Effector memory CD4-positive, alpha-beta T cell (primary cell): ENCODE results near the gene NCBP2L.

ENCODE experiments used
- DNase-seq, 3 donors: peaks; one replicate each; pipeline ENCODE4 v3.0.0-alpha.2; 2020
- H3K27ac ChIP-seq: 2 replicates; pipeline ENCODE4 v1.7.0; 2013; ENCODE audit warnings: mild to moderate bottlenecking, low read length, moderate library complexity; ENCODE audit not compliant: insufficient read depth, poor library complexity, severe bottlenecking
- H3K27me3 ChIP-seq: replicated peaks from 2 replicates; pipeline ENCODE4 v1.7.0; 2013; ENCODE audit warnings: mild to moderate bottlenecking, low read length; ENCODE audit not compliant: insufficient read depth, control insufficient read depth, poor library complexity, severe bottlenecking
- H3K36me3 ChIP-seq: 2 replicates; pipeline ENCODE4 v1.7.0; 2013; ENCODE audit warnings: mild to moderate bottlenecking, low read length, moderate library complexity; ENCODE audit not compliant: control insufficient read depth, insufficient read depth
- H3K4me1 ChIP-seq: 2 replicates; pipeline ENCODE4 v1.7.0; 2013; ENCODE audit warnings: low read length, mild to moderate bottlenecking; ENCODE audit not compliant: control insufficient read depth, insufficient read depth, poor library complexity, severe bottlenecking
- H3K4me3 ChIP-seq: 2 replicates; pipeline ENCODE4 v1.7.0; 2013; ENCODE audit warnings: low read length, low read depth, mild to moderate bottlenecking; ENCODE audit not compliant: insufficient read depth, poor library complexity, severe bottlenecking
- H3K9me3 ChIP-seq: 2 replicates; pipeline ENCODE4 v1.7.0; 2013; ENCODE audit warnings: mild to moderate bottlenecking, low read length, moderate library complexity; ENCODE audit not compliant: control insufficient read depth

The NCBP2L gene

DNA sequence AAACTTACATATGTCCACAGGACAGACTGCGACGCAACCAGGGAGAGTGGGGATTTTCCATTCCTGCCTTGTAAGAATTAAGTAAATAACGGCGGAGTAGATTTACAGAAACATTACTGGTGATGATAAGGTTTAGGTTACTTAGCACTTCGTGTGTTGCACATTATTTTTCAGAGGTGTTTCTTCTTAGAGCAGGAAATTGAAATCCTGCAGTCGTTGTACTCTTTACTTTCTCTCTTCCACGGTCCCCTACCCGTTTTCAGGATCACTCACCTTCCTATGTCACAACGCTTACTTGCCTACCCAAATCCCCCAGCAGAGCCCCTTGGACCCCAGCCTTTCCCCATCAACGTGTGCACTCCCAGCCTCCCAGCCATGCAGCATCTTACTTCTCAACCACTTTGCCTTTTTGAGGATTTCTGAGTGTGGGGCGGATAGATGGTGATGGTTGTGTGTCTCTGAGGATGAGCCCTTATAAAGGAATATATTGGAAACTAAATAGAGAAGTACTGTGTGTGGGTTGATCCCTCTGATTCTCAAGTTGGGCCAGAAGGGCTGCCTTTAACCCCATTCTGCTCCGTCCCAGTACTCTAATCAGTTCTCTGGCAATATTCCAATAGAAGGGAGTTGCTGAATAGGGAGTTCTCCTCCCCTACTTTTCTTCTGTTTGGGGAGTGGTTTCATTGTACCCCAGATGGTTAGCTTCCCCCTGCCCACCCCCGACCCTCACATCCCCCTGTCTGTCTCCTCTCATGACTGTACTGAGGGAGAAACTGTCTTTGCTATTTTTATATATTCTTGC lies 49.7 kb downstream of the NCBP2L start:
- Histone ChIP-seq H3K27ac (peak overlapping the region; percentile 66), H3K36me3 (no peaks in the 10 kb centered on the region), H3K27me3 (no peaks in the 10 kb centered on the region), H3K4me3 (peak overlapping the region; percentile 56), H3K4me1 (no peaks in the 10 kb centered on the region), H3K9me3 (no peaks in the 10 kb centered on the region)
- no peak for DNase-seq

- DNase-seq: no peak
- no peaks in the 10 kb centered on the region for H3K9me3 ChIP-seq
- H3K27me3 ChIP-seq: no peaks in the 10 kb centered on the region
- H3K27ac ChIP-seq: no peak overlapping the region
- no peaks in the 10 kb centered on the region for H3K36me3 ChIP-seq
- H3K4me3 ChIP-seq: no peak overlapping the region
- no peaks in the 10 kb centered on the region for H3K4me1 ChIP-seq
These were observed 50.3 kb downstream of the NCBP2L start for GRCh38 chrX:107827852-107828251.

- no peaks in the 10 kb centered on the region for H3K27me3 ChIP-seq
- DNase-seq: no peak
- no peaks in the 10 kb centered on the region for H3K4me1 ChIP-seq
- no peak overlapping the region for H3K4me3 ChIP-seq
- H3K27ac ChIP-seq: no peak overlapping the region
- no peaks in the 10 kb centered on the region for H3K36me3 ChIP-seq
- no peaks in the 10 kb centered on the region for H3K9me3 ChIP-seq
These were observed 52.3 kb downstream of the NCBP2L start for GRCh38 chrX:107829878-107830277.

DNA sequence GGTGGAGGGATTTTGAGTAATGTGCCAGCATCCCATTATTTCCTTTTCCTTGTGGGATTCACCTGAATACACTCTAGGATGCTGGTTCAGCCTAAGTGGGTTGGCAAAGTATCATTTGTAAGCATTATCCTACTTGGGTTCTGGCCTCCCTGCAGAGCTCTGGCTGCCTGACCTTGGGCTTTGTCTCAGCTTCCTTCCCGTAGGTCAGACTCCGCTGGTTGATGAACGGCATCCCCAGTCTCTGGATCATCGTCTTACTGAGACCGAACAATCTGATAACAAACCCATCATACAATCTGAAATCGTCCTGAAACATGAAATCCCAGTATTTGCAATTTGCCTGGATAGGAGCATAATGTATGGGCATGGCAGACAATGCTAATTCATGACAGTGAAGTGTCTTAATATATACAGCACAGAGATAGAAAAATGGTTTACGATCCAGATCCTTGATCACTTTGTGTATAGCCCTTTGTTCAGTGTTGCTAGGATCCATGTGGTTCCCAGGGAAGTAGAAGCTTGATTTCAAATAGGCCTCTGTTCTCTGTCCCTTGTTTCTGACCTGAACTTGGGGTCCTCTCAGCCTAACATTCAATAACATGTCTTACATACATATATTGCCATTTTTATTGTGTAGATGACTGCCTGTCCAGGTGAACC lies 53.7 kb downstream of the NCBP2L start:
- Histone ChIP-seq H3K9me3 (no peaks in the 10 kb centered on the region), H3K4me1 (no peaks in the 10 kb centered on the region)

GRCh38 chrX:107834275-107835201 lies 57.0 kb downstream of the NCBP2L start:
- Histone ChIP-seq H3K4me1 (no peaks in the 10 kb centered on the region), H3K4me3 (no peak overlapping the region), H3K27me3 (no peaks in the 10 kb centered on the region), H3K9me3 (no peaks in the 10 kb centered on the region), H3K27ac (no peak overlapping the region), H3K36me3 (no peaks in the 10 kb centered on the region)
- DNase-seq: no peak

More for the DNA sequence above, 53.7 kb downstream of the NCBP2L start:
- Histone ChIP-seq H3K27me3 (no peaks in the 10 kb centered on the region), H3K4me3 (no peak overlapping the region), H3K36me3 (no peaks in the 10 kb centered on the region), H3K27ac (no peak overlapping the region)
- DNase-seq: no peak

DNA sequence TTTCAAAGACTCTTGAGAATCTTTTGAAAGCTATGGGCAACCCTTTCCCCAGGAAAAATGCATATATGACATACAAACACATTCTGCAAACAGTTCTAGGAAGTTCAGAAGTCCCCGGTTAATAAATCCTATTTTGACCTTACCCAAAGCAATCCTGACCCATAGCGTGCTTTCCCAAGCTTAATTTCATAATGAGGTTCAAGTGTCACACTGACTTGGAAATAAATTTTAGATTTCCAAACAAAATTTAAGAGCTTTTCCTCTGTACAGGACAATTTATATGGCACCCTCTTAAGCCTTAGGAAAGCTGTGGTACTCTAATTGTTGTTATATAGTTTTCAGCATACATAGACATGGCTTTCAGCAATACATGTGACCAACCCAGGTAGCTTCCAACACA lies 59.4 kb downstream of the NCBP2L start:
- Histone ChIP-seq H3K4me3 (no peak overlapping the region), H3K4me1 (no peaks in the 10 kb centered on the region), H3K9me3 (no peaks in the 10 kb centered on the region), H3K27ac (no peak overlapping the region), H3K27me3 (no peaks in the 10 kb centered on the region), H3K36me3 (peaks cover 4% of the 10 kb centered on the region)
- no peak for DNase-seq

DNA sequence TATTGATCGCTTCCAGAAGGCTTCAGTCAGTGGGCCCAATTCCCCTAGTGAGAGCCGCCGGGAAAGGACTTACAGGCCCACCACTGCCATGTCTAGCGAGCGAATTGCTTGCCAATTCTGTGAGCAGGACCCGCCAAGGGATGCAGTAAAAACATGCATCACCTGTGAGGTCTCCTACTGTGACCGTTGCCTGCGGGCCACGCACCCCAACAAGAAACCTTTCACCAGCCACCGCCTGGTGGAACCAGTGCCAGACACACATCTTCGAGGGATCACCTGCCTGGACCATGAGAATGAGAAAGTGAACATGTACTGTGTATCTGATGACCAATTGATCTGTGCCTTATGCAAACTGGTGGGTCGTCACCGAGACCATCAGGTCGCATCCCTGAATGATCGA lies 63.4 kb downstream of the NCBP2L start:
- Histone ChIP-seq H3K4me1 (no peaks in the 10 kb centered on the region), H3K9me3 (no peaks in the 10 kb centered on the region), H3K4me3 (no peak overlapping the region), H3K27ac (no peak overlapping the region), H3K27me3 (no peaks in the 10 kb centered on the region), H3K36me3 (peaks cover 4% of the 10 kb centered on the region)
- DNase-seq: no peak

DNA sequence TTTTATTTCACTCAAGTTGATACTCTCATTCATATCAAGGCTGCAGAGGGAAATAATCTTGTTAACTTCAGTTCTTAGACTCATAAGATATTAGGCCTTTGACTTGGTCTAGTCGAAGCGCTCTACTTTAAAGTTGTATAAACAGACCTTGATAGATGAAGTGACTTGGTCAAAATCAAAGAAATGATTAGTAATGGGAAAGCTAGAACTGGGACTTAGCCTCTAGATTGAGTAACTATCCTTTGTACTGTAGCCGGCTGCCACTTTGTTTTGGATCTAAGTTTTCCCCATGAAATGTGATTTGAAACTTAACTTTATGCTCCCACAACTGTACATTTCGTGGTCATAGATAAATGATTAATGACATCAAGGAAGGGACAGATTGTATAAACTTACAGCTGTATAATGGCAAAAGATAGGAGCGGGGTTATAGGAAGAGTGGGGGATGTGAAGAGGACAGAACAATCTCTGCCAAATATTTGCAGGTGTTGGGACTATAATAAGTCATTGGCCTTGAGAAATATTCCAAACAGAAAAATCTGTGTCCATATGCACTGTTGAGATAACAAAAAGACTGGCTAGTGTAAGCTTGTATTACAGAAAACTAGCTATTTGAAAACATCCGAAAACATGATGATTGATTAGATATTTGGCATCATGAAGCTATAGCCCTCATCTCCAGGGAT lies 65.3 kb downstream of the NCBP2L start:
- Histone ChIP-seq H3K4me3 (no peak overlapping the region), H3K36me3 (peaks cover 4% of the 10 kb centered on the region), H3K27ac (no peak overlapping the region), H3K4me1 (no peaks in the 10 kb centered on the region), H3K9me3 (no peaks in the 10 kb centered on the region), H3K27me3 (no peaks in the 10 kb centered on the region)
- no peak for DNase-seq
